ENCODE data around the gene RNF43. TPM values are rescaled to one million over a fixed set of nuclear protein-coding genes. Genes with fewer than 3 reads are reported as not detected.
A peak's percentile ranks its signal among the peaks of the same experiment; 100 is the strongest.

The RNF43 gene
- total and polyA plus RNA-seq, 2 of the 13 experiments (the other 11 are each of a cell fraction or from before 2014, with no cell fraction given), result 31.0 to 53.4 TPM

DNA sequence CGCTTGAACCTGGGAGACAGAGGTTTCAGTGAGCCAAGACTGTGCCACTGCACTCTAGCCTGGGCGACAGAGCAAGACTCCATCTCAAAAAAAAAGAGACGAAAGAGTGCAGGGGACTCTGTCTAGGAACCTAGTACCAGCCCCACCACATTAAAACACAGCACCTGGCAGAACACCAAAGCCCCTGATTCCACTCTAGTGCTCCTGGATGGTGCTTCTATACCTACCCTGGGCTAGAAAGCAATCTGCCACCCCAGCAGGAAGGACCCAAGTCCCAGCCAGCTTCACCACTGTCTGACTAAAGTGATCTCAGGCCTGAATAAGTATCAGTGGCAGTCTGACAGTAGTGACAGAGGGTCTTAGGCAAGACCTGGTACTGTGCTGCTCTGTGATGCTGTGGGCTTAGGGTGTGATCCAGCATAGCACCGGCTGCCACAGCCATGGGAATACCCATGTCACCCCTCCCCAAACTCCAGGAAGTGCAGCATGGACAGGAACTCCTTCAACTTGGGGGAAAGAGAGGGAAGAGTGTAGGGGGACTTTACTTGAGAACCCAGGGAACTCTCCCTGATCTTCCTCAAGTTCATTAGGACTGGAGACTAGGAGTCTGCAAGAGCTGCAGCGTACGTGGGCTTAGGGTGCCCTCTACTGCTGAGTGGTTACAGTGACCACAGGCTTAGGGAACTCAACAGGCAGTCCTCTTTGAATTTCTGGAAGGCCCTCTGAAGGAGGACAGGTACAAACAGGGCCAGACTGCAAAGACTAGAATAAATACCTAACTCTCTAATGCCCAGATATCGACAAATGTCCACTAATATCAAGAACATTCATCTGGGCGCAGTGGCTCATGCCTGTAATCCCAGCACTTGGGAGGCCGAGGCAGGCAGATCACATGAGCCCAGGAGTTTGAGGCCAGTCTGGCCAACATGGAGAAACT is 30.0 kb upstream of the RNF43 start (continued):
- TF ChIP-seq, protein P1, sequence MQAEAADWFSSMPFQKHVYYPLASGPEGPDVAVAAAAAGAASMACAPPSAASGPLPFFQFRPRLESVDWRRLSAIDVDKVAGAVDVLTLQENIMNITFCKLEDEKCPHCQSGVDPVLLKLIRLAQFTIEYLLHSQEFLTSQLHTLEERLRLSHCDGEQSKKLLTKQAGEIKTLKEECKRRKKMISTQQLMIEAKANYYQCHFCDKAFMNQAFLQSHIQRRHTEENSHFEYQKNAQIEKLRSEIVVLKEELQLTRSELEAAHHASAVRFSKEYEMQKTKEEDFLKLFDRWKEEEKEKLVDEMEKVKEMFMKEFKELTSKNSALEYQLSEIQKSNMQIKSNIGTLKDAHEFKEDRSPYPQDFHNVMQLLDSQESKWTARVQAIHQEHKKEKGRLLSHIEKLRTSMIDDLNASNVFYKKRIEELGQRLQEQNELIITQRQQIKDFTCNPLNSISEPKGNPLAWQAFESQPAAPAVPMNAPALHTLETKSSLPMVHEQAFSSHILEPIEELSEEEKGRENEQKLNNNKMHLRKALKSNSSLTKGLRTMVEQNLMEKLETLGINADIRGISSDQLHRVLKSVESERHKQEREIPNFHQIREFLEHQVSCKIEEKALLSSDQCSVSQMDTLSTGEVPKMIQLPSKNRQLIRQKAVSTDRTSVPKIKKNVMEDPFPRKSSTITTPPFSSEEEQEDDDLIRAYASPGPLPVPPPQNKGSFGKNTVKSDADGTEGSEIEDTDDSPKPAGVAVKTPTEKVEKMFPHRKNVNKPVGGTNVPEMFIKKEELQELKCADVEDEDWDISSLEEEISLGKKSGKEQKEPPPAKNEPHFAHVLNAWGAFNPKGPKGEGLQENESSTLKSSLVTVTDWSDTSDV (CRISPR knock-in tag; IDR thresholded peaks at IDR 0.05), result no peak
- TF ChIP-seq ZNF256 (CRISPR knock-in tag; conservative IDR thresholded peaks at IDR 0.05), result no peak
- TF ChIP-seq, protein P2, sequence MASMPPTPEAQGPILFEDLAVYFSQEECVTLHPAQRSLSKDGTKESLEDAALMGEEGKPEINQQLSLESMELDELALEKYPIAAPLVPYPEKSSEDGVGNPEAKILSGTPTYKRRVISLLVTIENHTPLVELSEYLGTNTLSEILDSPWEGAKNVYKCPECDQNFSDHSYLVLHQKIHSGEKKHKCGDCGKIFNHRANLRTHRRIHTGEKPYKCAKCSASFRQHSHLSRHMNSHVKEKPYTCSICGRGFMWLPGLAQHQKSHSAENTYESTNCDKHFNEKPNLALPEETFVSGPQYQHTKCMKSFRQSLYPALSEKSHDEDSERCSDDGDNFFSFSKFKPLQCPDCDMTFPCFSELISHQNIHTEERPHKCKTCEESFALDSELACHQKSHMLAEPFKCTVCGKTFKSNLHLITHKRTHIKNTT (CRISPR knock-in tag; IDR thresholded peaks at IDR 0.05), result no peak
- TF ChIP-seq NCOA5 (CRISPR knock-in tag; IDR thresholded peaks at IDR 0.05), result no peak
- TF ChIP-seq ZNF274 (CRISPR knock-in tag; IDR thresholded peaks at IDR 0.05), result no peak
- TF ChIP-seq, protein P3, sequence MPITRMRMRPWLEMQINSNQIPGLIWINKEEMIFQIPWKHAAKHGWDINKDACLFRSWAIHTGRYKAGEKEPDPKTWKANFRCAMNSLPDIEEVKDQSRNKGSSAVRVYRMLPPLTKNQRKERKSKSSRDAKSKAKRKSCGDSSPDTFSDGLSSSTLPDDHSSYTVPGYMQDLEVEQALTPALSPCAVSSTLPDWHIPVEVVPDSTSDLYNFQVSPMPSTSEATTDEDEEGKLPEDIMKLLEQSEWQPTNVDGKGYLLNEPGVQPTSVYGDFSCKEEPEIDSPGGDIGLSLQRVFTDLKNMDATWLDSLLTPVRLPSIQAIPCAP (CRISPR knock-in tag; IDR thresholded peaks at IDR 0.05; ENCODE audit: low read depth), result no peak
- TF ChIP-seq, protein P4, sequence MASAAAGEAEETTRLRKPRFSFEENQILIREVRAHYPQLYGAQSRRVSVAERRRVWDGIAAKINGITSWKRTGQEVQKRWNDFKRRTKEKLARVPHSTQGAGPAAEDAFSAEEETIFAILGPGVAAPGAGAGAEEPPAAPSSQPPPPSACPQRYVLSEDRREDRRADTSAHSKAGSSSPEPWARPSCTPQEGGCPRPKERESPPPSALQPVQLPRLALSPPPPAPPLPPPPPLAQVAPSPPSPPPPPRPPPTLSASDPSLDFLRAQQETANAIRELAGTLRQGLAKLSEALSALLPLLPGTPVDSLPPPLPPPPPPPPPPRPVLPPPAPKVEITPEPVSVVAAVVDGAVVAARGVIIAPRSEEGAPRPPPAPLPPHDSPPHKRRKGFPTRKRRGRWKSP (CRISPR knock-in tag; IDR thresholded peaks at IDR 0.05), result 0 out of 2 replicates have a peak, but pooled peaks have one; percentile 64
- peak; percentile 100 for TF ChIP-seq STAG1 (CRISPR knock-in tag; IDR thresholded peaks at IDR 0.05)
- no peak for TF ChIP-seq SNRNP70 (IDR thresholded peaks at IDR 0.05; ENCODE audit: low read depth, low read length)
- 0 out of 2 replicates have a peak, but pooled peaks have one; percentile 42 for TF ChIP-seq ZNF44 (CRISPR knock-in tag; IDR thresholded peaks at IDR 0.05)
- TF ChIP-seq GRHL1 (CRISPR knock-in tag; conservative IDR thresholded peaks at IDR 0.05), result no peak
- TF ChIP-seq ZNF790 (CRISPR knock-in tag; IDR thresholded peaks at IDR 0.05; ENCODE audit: borderline replicate concordance), result no peak
- TF ChIP-seq MED13 (CRISPR knock-in tag; IDR thresholded peaks at IDR 0.05), result no peak
- no peak for TF ChIP-seq CENPX (CRISPR knock-in tag; IDR thresholded peaks at IDR 0.05)
- 0 out of 2 replicates have a peak, but pooled peaks have one; percentile 25 for TF ChIP-seq BCL6 (CRISPR knock-in tag; IDR thresholded peaks at IDR 0.05)
- TF ChIP-seq HMGXB4 (CRISPR knock-in tag; IDR thresholded peaks at IDR 0.05; ENCODE audit: borderline replicate concordance in 1 of 2, low read depth in 1 of 2), result no peak
- no peak for TF ChIP-seq NR2C2 (CRISPR knock-in tag; IDR thresholded peaks at IDR 0.05; ENCODE audit: borderline replicate concordance)
- no peak for TF ChIP-seq DNMT3B (CRISPR knock-in tag; conservative IDR thresholded peaks at IDR 0.05)
- no peak for TF ChIP-seq ZNF773 (CRISPR knock-in tag; IDR thresholded peaks at IDR 0.05; ENCODE audit: borderline replicate concordance)
